SH-SY5Y (cell line): Measurements from ENCODE around the gene ANKRD62.

Experiments
- GATA2 ChIP-seq: IDR thresholded peaks from 2 replicates; pipeline ENCODE4 v1.6.1; 2011; ENCODE audit warnings: mild to moderate bottlenecking, low read depth, low read length
- GATA3 ChIP-seq: IDR thresholded peaks from 2 replicates; pipeline ENCODE4 v1.6.1; 2011; ENCODE audit warnings: low read depth, mild to moderate bottlenecking, low read length, moderate library complexity

- TF ChIP-seq GATA2: no peak
- TF ChIP-seq GATA3: no peak
Observed at GRCh38 chr18:12072996-12073395, 20.6 kb upstream of the ANKRD62 start.
